GM19035 (cell line): ENCODE results near the gene LUC7L.

Experiments
- ATAC-seq: cut with Tn5 transposase; IDR thresholded peaks from one replicate; pipeline ENCODE4 v1.9.1; 2021; ENCODE audit not compliant: unreplicated experiment

The LUC7L gene

DNA sequence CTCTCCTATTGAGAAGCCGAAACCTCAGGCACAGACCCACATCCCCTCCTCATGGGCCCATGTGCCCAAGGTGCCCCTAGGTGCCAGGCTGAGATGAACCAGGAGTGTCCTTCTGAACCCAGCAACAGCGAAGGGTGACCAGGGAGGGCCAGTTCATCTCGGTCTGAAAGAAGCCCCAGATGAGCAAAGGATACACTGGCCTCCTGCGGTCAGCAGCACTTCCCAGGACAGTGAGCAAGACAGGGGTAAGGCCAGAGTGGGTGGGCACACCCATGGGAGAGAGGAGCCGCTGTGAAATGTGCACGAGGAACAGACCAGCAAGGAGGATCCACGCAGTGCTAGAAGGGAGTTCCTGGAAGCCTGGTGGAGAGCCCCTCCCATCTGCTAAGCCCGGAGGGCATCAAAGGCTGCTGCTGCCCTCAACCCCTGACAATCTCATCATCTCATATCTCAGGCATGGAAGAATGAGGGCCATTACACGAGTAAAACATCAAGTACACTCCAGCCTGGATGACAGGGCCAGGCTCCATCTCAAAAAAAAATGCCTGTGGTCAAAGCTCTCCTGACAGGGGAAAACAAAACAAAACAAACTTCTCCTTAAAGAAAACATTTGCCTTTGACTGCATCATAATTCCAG, 80.1 kb downstream of the LUC7L start:
- no peak for ATAC-seq

DNA sequence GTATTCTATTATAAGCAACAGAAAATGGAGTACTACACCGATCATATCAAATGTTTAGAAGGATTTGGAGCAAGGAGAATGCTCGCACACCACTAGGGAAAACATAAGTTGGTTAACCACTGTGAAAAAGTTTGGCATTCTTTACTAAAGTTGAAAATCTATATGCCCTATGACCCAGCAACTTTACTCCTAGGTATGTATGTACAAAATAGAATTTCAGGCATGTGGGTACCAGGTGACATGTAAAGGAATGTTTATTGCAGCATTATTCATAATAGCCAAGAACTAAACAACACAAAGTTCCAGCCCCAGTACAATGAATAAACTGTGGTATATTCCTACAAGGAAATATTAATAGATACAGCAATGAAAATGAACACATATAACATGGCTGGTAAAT, 82.6 kb downstream of the LUC7L start:
- ATAC-seq = no peak

DNA sequence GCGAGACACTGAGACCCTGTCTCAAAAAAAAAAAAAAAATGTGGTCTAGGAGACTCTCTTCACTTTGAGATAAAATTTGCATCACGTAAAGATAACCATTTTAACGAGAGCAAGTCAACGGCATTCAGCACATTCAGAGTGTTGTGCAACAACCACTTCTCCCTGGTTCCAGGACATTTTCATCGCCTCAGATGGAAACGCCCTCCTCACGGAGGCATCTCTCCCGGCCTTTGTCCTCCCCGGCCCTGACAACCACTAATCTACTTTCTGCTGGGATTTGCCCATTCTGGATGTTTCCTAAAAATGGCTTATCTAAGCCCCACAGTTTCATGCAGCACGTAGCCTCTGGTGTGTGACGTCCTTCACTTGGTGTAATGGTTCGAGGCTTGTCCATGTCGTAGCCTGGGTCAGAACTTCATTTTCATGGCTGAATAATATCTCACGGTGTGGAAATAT, 84.4 kb downstream of the LUC7L start:
- ATAC-seq = no peak

DNA sequence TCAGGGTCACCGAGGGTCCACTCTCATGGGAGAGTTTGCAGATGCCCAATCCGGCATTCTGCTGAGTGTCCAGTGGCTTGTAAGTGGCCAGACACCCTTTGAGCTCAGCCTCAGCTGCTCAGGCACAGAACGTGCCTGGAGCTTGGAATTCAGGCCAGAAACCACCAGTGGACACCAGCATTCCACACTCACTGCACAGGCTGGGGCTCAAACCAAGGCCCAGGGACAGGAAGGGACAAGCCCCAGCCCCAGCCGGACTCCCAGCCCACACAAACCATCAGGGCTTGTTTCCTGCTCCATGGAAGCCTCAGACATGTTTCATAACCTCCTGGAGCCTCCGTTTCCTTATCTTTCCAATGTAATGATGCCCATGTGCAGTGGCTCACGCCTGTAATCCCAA, 85.8 kb downstream of the LUC7L start:
- ATAC-seq = no peak

DNA sequence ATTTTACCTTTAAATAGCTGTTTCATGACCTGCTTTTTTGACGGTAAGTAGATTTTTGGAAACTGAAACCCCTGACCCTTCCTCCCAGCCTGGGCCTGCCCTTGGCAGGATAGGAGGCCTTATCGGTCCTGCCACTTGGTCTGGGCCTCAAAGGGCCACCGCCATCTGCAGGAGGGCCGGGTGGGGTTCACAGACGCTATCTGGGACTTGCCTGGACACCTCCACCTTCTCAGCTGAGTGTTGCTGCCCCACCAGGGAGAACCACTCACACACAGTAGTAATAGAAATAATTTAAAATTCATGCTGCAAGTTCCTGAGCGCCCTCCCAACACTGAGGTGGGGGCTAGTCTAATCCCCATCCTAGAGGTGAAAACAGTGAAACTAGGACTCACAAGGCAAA, 86.2 kb downstream of the LUC7L start:
- ATAC-seq = no peak

DNA sequence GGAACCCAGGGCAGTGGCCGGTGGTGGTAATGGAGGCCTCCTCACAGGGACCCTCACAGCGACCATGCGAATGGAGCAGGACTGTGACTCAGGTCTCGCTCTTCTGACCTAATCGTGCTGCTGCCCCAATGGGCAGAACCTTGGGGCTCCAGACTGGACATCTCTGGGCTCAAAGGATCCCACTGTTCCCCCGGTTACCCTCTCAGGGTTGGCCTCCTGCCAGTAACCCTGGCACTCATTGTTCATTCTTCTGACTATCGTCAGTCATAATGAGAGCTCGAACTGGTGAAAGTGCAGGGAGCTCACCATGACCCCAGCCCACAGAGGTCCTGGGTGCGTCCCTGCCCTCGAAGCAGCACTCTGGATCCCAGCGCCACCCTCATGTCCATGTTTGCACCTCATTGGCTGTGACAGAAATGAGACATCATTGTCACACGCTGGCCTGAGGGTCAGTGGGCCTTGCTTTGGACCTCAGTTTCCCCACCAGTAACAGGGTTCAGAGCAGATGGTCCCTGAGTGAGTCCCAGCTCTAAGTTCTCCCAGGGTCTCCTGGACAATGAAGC, 86.8 kb downstream of the LUC7L start:
- ATAC-seq = no peak

DNA sequence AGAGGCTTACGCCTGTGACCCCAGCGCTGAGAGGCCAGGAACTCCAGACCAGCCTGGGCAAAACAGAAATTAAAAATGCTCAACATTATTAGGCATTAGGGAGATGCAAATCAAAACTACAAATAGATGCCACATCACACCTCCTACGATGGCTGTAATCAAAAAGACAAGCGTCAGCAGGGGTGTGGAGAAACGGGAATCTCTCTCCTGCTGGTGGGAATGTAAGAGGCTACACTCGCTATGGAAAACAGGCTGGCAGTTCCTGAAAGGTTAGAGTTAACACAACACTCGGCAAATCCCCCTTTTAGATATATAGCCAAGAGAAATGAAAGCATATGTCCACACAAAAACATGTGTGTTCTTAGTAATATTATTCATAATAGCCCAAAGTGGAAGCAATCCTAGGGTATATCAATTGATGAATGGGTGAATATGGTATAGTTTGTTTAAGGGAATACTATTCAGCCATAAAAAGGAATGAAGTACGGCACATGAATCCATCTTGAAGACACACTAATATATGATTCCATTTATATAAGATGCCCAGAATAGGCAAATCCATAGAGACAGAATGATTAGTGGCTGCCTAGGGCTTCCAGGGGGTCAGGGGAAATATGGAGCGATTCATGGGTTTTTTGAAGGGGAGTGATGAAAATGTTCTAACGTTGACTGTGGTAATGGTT, 88.9 kb downstream of the LUC7L start:
- no peak for ATAC-seq
